ENCODE measurements around the gene ABL1.
"Not testable (repeated sequence)": the region's sequence is repeated elsewhere in the genome, so short reads cannot be mapped to it uniquely, and the experiment has no call there.

Gene ABL1

GRCh38 chr9:130834371-130835336 is at the start of gene ABL1:
ABL1 (plus strand) TSS chr9:130835254; CDS start chr9:130835447, 193 bp downstream.
- peak within 1 kb of the TSS; percentile 76 for H3K4me3 ChIP-seq (ENCODE audit: low read depth, low read length)
- DNase-seq (ENCODE audit: low read depth), result peak; percentile 71

GRCh38 chr9:130785940-130786508 is 49.0 kb upstream of the ABL1 start:
- no peak overlapping the region for H3K4me3 ChIP-seq (ENCODE audit: low read depth, low read length)
- DNase-seq (ENCODE audit: low read depth), result no peak

GRCh38 chr9:130786526-130786925 is 48.5 kb upstream of the ABL1 start:
- no peak for DNase-seq (ENCODE audit: low read depth)
- H3K4me3 ChIP-seq (ENCODE audit: low read depth, low read length), result no peak overlapping the region

GRCh38 chr9:130789747-130790672 is 45.0 kb upstream of the ABL1 start:
- no peak for DNase-seq (ENCODE audit: low read depth)
- H3K4me3 ChIP-seq (ENCODE audit: low read depth, low read length), result no peak overlapping the region

- DNase-seq (ENCODE audit: low read depth), result no peak
Measured at GRCh38 chr9:130791303-130791894, 43.7 kb upstream of the ABL1 start.

GRCh38 chr9:130793589-130793988 is 41.5 kb upstream of the ABL1 start:
- no peak overlapping the region for H3K4me3 ChIP-seq (ENCODE audit: low read depth, low read length)
- DNase-seq (ENCODE audit: low read depth), result no peak

More at GRCh38 chr9:130791303-130791894, 43.7 kb upstream of the ABL1 start:
- H3K4me3 ChIP-seq (ENCODE audit: low read depth, low read length), result no peak overlapping the region

- DNase-seq (ENCODE audit: low read depth); H3K4me3 ChIP-seq (ENCODE audit: low read depth, low read length): not testable (repeated sequence)
Measured at GRCh38 chr9:130794021-130794420, 41.0 kb upstream of the ABL1 start.

GRCh38 chr9:130794423-130794822 is 40.6 kb upstream of the ABL1 start:
- not testable (repeated sequence) for DNase-seq (ENCODE audit: low read depth); H3K4me3 ChIP-seq (ENCODE audit: low read depth, low read length)

GRCh38 chr9:130794923-130795495 is 40.0 kb upstream of the ABL1 start:
- DNase-seq (ENCODE audit: low read depth), result no peak
- no peak overlapping the region for H3K4me3 ChIP-seq (ENCODE audit: low read depth, low read length)

GRCh38 chr9:130803116-130803515 is 31.9 kb upstream of the ABL1 start:
- not testable (repeated sequence) for H3K4me3 ChIP-seq (ENCODE audit: low read depth, low read length); DNase-seq (ENCODE audit: low read depth)

GRCh38 chr9:130805510-130806326 is 29.3 kb upstream of the ABL1 start:
- H3K4me3 ChIP-seq (ENCODE audit: low read depth, low read length), result no peak overlapping the region
- DNase-seq (ENCODE audit: low read depth), result no peak

- no peak for DNase-seq (ENCODE audit: low read depth)
- no peak overlapping the region for H3K4me3 ChIP-seq (ENCODE audit: low read depth, low read length)
Measured at GRCh38 chr9:130806327-130806716, 28.7 kb upstream of the ABL1 start.

- DNase-seq (ENCODE audit: low read depth), result no peak
- H3K4me3 ChIP-seq (ENCODE audit: low read depth, low read length), result no peak overlapping the region
Measured at GRCh38 chr9:130810609-130811136, 24.4 kb upstream of the ABL1 start.

- H3K4me3 ChIP-seq (ENCODE audit: low read depth, low read length), result no peak overlapping the region
- no peak for DNase-seq (ENCODE audit: low read depth)
Measured at GRCh38 chr9:130815242-130815808, 19.7 kb upstream of the ABL1 start.

GRCh38 chr9:130817914-130818313 is 17.1 kb upstream of the ABL1 start:
- no peak for DNase-seq (ENCODE audit: low read depth)

GRCh38 chr9:130820135-130820738 is 14.8 kb upstream of the ABL1 start:
- DNase-seq (ENCODE audit: low read depth), result no peak
- H3K4me3 ChIP-seq (ENCODE audit: low read depth, low read length), result no peak overlapping the region

More at GRCh38 chr9:130817914-130818313, 17.1 kb upstream of the ABL1 start:
- no peak overlapping the region for H3K4me3 ChIP-seq (ENCODE audit: low read depth, low read length)

- no peak for DNase-seq (ENCODE audit: low read depth)
- H3K4me3 ChIP-seq (ENCODE audit: low read depth, low read length), result no peak overlapping the region
Measured at GRCh38 chr9:130823435-130823834, 11.6 kb upstream of the ABL1 start.

Data from skeletal muscle cell (primary cell).